Measurements from ENCODE around the gene ARF3.

- TF ChIP-seq CTCF (IDR thresholded peaks at IDR 0.05) (no peak), SP1 (CRISPR knock-in tag; conservative IDR thresholded peaks at IDR 0.05) (no peak), ZNF232 (CRISPR knock-in tag; IDR thresholded peaks at IDR 0.05) (peak; percentile 91), E2F4 (CRISPR knock-in tag; IDR thresholded peaks at IDR 0.05; ENCODE audit: borderline replicate concordance, low read depth) (0 out of 2 replicates have a peak, but pooled peaks have one; percentile 24), CDX4 (CRISPR knock-in tag; IDR thresholded peaks at IDR 0.05; ENCODE audit: borderline replicate concordance) (no peak), ZNF396 (CRISPR knock-in tag; IDR thresholded peaks at IDR 0.05; ENCODE audit: borderline replicate concordance) (no peak), ZBTB43 (CRISPR knock-in tag; IDR thresholded peaks at IDR 0.05) (peak; percentile 92), NR2C2 (CRISPR knock-in tag; IDR thresholded peaks at IDR 0.05) (no peak), GTF2I (CRISPR knock-in tag; conservative IDR thresholded peaks at IDR 0.05) (no peak), IRF1 (CRISPR knock-in tag; IDR thresholded peaks at IDR 0.05) (0 out of 2 replicates have a peak, but pooled peaks have one; percentile 28), FOXP1 (CRISPR knock-in tag; IDR thresholded peaks at IDR 0.05; ENCODE audit: borderline replicate concordance) (peak; percentile 81; the same call in 1 of the 2 replicates), ATF2 (CRISPR knock-in tag; IDR thresholded peaks at IDR 0.05; ENCODE audit: borderline replicate concordance, low read depth) (peak; percentile 63; the same call in 1 of the 2 replicates), NR3C1 (CRISPR knock-in tag; conservative IDR thresholded peaks at IDR 0.05; ENCODE audit: low read depth) (0 out of 2 replicates have a peak, but pooled peaks have one; percentile 82), ZNF317 (CRISPR knock-in tag; IDR thresholded peaks at IDR 0.05; ENCODE audit: borderline replicate concordance, low read depth) (no peak)
Measured at GRCh38 chr12:48998497-48999353, 41.4 kb upstream of the ARF3 start.

Data from WTC11 (cell line).